A673 (cell line): ENCODE data around the gene FGL2. TPM values are rescaled to one million over a fixed set of nuclear protein-coding genes. Genes with fewer than 3 reads are reported as not detected.

Experiments
- Bru-seq: library from RNA; stranded (reverse); fragments of 400-500 nt; gene quantifications from one replicate; lab custom pipeline; 2021; lab: Mats Ljungman, UMichigan
- BruChase-seq, 2 experiments: library from RNA; stranded (reverse); fragments of 400-500 nt; gene quantifications; one replicate each; lab custom pipeline; 2021; lab: Mats Ljungman, UMichigan
- BruUV-seq: library from RNA; stranded (reverse); fragments of 400-500 nt; replicated peaks from 2 replicates; lab custom pipeline; 2021; lab: Mats Ljungman, UMichigan
- CTCF ChIA-PET: fragments of 300-600 bp; sonication (Branson Sonifier 250); formaldehyde crosslinking; loops from one replicate; lab custom pipeline; 2022; ENCODE audit warnings: antibody characterized with exemption; lab: Charles Lee
- POLR2A ChIA-PET: fragments of 300-600 bp; sonication (Branson Sonifier 250); formaldehyde crosslinking; loops from one replicate; lab custom pipeline; 2022; ENCODE audit warnings: antibody characterized with exemption; ENCODE audit not compliant: low non-redundant PET; lab: Charles Lee
- DNase-seq: peaks from one replicate; pipeline ENCODE4 v3.0.0-alpha.2; 2015; ENCODE audit warnings: low spot score
- H3K27ac ChIP-seq: fragments of 200-600 bp; sonication (generic); 2 replicates; pipeline ENCODE4 v1.5.1; 2016; ENCODE audit warnings: mixed run types, low read depth, mild to moderate bottlenecking, mixed read lengths, antibody characterized with exemption, low read length; ENCODE audit not compliant: poor library complexity, severe bottlenecking
- H3K27me3 ChIP-seq: fragments of 200-600 bp; sonication (generic); replicated peaks from 2 replicates; pipeline ENCODE4 v1.6.1; 2017; ENCODE audit warnings: mixed run types, low read depth, mild to moderate bottlenecking, mixed read lengths, antibody characterized with exemption, low read length; ENCODE audit not compliant: insufficient read depth, poor library complexity
- H3K36me3 ChIP-seq: fragments of 200-600 bp; sonication (generic); 2 replicates; pipeline ENCODE4 v1.6.1; 2016; ENCODE audit warnings: mixed run types, mild to moderate bottlenecking, mixed read lengths, antibody characterized with exemption, low read length; ENCODE audit not compliant: insufficient read depth, poor library complexity, severe bottlenecking
- H3K4me1 ChIP-seq: fragments of 200-600 bp; sonication (generic); 2 replicates; pipeline ENCODE4 v1.6.1; 2017; ENCODE audit warnings: mixed run types, mild to moderate bottlenecking, mixed read lengths, antibody characterized with exemption, low read length; ENCODE audit not compliant: insufficient read depth, poor library complexity, severe bottlenecking
- H3K4me3 ChIP-seq: fragments of 200-600 bp; sonication (generic); 2 replicates; pipeline ENCODE4 v1.5.1; 2016; ENCODE audit warnings: low read depth, mixed run types, mild to moderate bottlenecking, mixed read lengths, low read length; ENCODE audit not compliant: poor library complexity, severe bottlenecking
- H3K9me3 ChIP-seq: fragments of 200-600 bp; sonication (generic); 2 replicates; pipeline ENCODE4 v1.6.1; 2016; ENCODE audit warnings: mixed run types, low read depth, mild to moderate bottlenecking, mixed read lengths, antibody characterized with exemption, low read length; ENCODE audit not compliant: poor library complexity, severe bottlenecking
- EZH2 ChIP-seq: fragments of 200-600 bp; sonication (generic); IDR thresholded peaks from 2 replicates; pipeline ENCODE4 v1.6.1; 2017; ENCODE audit warnings: borderline replicate concordance, low read depth, mild to moderate bottlenecking, mixed read lengths, antibody characterized with exemption, low read length; ENCODE audit not compliant: poor library complexity, severe bottlenecking
- intact Hi-C: fragments of 100-400 bp; cut with micrococcal nuclease; formaldehyde crosslinking; loops from one replicate; pipeline ENCODE4 v1.10.0; 2022; ENCODE audit not compliant: unreplicated experiment
- long read RNA-seq: library from polyadenylated mRNA; stranded (forward); transcript quantifications from one replicate; pipeline ENCODE4 v2.0.0, GENCODE V29; 2022
- total RNA-seq: library from RNA; stranded (reverse); gene quantifications from 2 replicates; pipeline ENCODE4 v1.2.3, GENCODE V29; 2021
- TF ChIP-seq, protein P1 (sequence below): fragments of 300-800, 200-600 bp; sonication (generic); conservative IDR thresholded peaks from 2 replicates; pipeline ENCODE4 v1.5.1; 2017; ENCODE audit warnings: low read depth, mild to moderate bottlenecking, antibody characterized with exemption, low read length, moderate library complexity, mixed read lengths

FGL2 gene, protein sequence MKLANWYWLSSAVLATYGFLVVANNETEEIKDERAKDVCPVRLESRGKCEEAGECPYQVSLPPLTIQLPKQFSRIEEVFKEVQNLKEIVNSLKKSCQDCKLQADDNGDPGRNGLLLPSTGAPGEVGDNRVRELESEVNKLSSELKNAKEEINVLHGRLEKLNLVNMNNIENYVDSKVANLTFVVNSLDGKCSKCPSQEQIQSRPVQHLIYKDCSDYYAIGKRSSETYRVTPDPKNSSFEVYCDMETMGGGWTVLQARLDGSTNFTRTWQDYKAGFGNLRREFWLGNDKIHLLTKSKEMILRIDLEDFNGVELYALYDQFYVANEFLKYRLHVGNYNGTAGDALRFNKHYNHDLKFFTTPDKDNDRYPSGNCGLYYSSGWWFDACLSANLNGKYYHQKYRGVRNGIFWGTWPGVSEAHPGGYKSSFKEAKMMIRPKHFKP
- total RNA-seq = not detected in 2 replicates
- not detected for Bru-seq, nascent RNA
- percentile 10 among the genes with signal in this experiment for BruChase-seq, experiment 1, labeled RNA remaining after a 2-hour chase
- percentile 10 among the genes with signal in this experiment for BruChase-seq, experiment 2, labeled RNA remaining after a 6-hour chase
- long read RNA-seq = 0 reads

DNA sequence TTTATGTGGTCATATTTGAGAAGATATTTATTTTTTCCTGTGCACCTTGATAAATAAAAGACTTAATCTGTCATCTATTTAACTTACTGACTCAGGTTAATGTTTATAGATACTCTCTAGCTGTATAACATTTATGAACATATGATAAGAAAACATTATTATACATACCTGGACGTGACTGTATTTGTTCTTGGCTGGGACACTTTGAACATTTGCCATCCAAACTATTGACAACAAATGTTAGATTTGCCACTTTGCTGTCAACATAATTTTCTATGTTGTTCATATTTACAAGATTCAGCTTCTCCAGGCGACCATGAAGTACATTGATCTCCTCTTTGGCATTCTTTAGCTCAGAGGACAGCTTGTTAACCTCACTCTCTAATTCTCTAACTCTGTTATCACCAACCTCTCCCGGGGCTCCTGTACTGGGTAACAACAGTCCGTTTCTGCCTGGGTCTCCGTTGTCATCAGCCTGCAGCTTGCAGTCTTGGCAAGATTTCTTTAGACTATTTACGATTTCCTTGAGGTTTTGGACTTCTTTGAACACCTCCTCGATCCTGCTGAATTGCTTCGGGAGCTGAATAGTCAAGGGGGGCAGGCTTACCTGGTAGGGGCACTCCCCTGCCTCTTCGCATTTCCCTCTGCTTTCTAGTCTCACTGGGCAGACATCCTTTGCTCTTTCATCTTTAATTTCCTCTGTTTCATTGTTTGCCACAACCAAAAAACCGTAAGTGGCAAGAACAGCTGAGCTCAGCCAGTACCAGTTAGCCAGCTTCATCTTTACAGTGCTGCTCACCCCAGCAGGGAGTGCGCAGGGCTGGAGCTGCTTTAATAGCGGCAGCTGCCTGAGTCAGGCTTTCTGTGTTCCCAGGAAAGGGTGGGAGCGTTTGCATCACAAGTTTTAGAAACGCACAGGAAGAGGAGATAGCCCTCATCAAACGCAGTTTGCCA is at the start of gene FGL2:
FGL2 (minus strand) TSS at position 807 of the 954 bp plus-strand sequence; CDS start at position 781, 26 bp downstream.
- intact Hi-C loops = loop anchor here (5.0 kb wide), 1 partner anchor 133 kb away; no protein-coding TSS in a partner anchor
- Histone ChIP-seq H3K9me3 (no peaks in the 10 kb centered on the region), H3K36me3 (no peaks in the 10 kb centered on the region), H3K4me1 (no peaks in the 10 kb centered on the region), H3K4me3 (no peak within 1 kb of the TSS), H3K27ac (no peak within 1 kb of the TSS), H3K27me3 (no peaks in the 10 kb centered on the region)
- TF ChIP-seq EZH2 = no peak
- TF ChIP-seq, protein P1, sequence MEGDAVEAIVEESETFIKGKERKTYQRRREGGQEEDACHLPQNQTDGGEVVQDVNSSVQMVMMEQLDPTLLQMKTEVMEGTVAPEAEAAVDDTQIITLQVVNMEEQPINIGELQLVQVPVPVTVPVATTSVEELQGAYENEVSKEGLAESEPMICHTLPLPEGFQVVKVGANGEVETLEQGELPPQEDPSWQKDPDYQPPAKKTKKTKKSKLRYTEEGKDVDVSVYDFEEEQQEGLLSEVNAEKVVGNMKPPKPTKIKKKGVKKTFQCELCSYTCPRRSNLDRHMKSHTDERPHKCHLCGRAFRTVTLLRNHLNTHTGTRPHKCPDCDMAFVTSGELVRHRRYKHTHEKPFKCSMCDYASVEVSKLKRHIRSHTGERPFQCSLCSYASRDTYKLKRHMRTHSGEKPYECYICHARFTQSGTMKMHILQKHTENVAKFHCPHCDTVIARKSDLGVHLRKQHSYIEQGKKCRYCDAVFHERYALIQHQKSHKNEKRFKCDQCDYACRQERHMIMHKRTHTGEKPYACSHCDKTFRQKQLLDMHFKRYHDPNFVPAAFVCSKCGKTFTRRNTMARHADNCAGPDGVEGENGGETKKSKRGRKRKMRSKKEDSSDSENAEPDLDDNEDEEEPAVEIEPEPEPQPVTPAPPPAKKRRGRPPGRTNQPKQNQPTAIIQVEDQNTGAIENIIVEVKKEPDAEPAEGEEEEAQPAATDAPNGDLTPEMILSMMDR = no peak
- ChIA-PET CTCF (no interaction called here), POLR2A (no interaction called here)
- DNase-seq = peak; percentile 55
- no TSS peak for BruUV-seq

DNA sequence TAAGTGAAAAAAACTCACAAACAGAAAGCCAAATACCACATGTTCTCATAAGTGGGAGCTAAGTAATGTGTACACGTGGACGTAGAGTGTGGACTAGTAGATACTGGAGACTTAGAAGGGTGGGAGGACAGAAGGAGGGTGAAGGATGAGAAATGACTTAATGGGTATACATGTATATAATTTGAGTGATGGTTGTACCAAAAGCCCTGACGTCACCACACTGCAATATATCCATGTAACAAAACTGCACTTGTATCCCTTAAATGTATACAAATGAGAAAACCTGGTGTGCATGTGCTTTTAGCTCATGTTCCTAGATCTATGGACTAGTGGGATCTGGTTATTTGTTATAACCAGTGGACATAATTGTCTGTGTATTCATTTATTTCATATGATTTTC is 48.5 kb upstream of the FGL2 start:
- no TSS peak for BruUV-seq
- POLR2A ChIA-PET = no interaction called here
- no peak overlapping the region for H3K27ac ChIP-seq
- H3K4me3 ChIP-seq = no peak overlapping the region
- H3K27me3 ChIP-seq = no peaks in the 10 kb centered on the region
- intact Hi-C loops = loop anchor here (5.0 kb wide), 2 partner anchors 84 to 126 kb away; partner anchors contain the start of gene CCDC146
- DNase-seq = no peak
- H3K9me3 ChIP-seq = no peaks in the 10 kb centered on the region
- no peaks in the 10 kb centered on the region for H3K36me3 ChIP-seq
- CTCF ChIA-PET = interaction anchor here (2.1 kb wide), 1 partner anchor 84 kb away, joined by 20 read pairs; no protein-coding TSS in a partner anchor
- H3K4me1 ChIP-seq = no peaks in the 10 kb centered on the region
- TF ChIP-seq EZH2 = no peak
- TF ChIP-seq, protein P1 = no peak
